Liver (tissue), 9 donors: ENCODE data around the gene ACSS1. TPM values are rescaled to one million over a fixed set of nuclear protein-coding genes. Genes with fewer than 3 reads are reported as not detected.

Experiments used
- DNase-seq: peaks from one replicate; pipeline ENCODE4 v3.0.0-alpha.2; 2017; ENCODE audit warnings: low spot score
- H3K27ac ChIP-seq, 2 donors: one replicate each; pipeline ENCODE4 v1.7.0; 2013; ENCODE audit warnings: inconsistent platforms in 2 of 2, low read length in 2 of 2, control low read depth in 1 of 2, low read depth in 1 of 2, mild to moderate bottlenecking in 1 of 2
- H3K27me3 ChIP-seq, 4 donors: one replicate each; pipeline versions ENCODE4 v1.6.1 to v1.7.0; 2013; ENCODE audit warnings: low read length in 3 of 4, inconsistent platforms in 1 of 4, mild to moderate bottlenecking in 1 of 4, moderate library complexity in 1 of 4; ENCODE audit not compliant: control insufficient read depth in 4 of 4, insufficient read depth in 4 of 4
- H3K36me3 ChIP-seq, 4 donors: one replicate each; pipeline versions ENCODE4 v1.6.1 to v1.7.0; 2013; ENCODE audit warnings: low read length in 3 of 4, mild to moderate bottlenecking in 3 of 4, low read depth in 1 of 4, moderate library complexity in 1 of 4; ENCODE audit not compliant: control insufficient read depth in 4 of 4, insufficient read depth in 3 of 4
- H3K4me1 ChIP-seq, 4 donors: one replicate each; pipeline versions ENCODE4 v1.6.1 to v1.7.0; 2013; ENCODE audit warnings: low read length in 3 of 4, mild to moderate bottlenecking in 3 of 4, moderate library complexity in 1 of 4; ENCODE audit not compliant: control insufficient read depth in 4 of 4, insufficient read depth in 4 of 4
- H3K4me3 ChIP-seq, 3 donors: one replicate each; pipeline versions ENCODE4 v1.6.1 to v1.7.0; 2013; ENCODE audit warnings: low read length in 3 of 3, control low read depth in 1 of 3, low read depth in 1 of 3, mild to moderate bottlenecking in 1 of 3
- H3K9ac ChIP-seq, 2 donors: one replicate each; pipeline ENCODE4 v1.7.0; 2013; ENCODE audit warnings: low read length in 2 of 2, mild to moderate bottlenecking in 2 of 2, moderate library complexity in 2 of 2, control low read depth in 1 of 2, low read depth in 1 of 2
- H3K9me3 ChIP-seq, 4 donors: one replicate each; pipeline versions ENCODE4 v1.6.1 to v1.7.0; 2013; ENCODE audit warnings: low read length in 3 of 4; ENCODE audit not compliant: control insufficient read depth in 4 of 4
- EGR1 ChIP-seq, 2 donors: IDR thresholded peaks; 2 replicates each; pipeline ENCODE4 v1.6.1; 2016 to 2018; ENCODE audit warnings: antibody characterized with exemption in 2 of 2, low read depth in 2 of 2
- FOXA1 ChIP-seq: IDR thresholded peaks from 2 replicates; pipeline ENCODE4 v1.6.1; 2016; ENCODE audit warnings: antibody characterized with exemption
- FOXA2 ChIP-seq: IDR thresholded peaks from 2 replicates; pipeline ENCODE4 v1.6.1; 2016; ENCODE audit warnings: antibody characterized with exemption
- GABPA ChIP-seq, 2 donors: IDR thresholded peaks in 1 of 2; conservative IDR thresholded peaks in 1 of 2; 2 replicates each; pipeline ENCODE4 v1.6.1; 2016; ENCODE audit warnings: antibody characterized with exemption in 2 of 2, mild to moderate bottlenecking in 1 of 2, moderate library complexity in 1 of 2
- HNF4A ChIP-seq, 2 donors: conservative IDR thresholded peaks; 2 replicates each; pipeline ENCODE4 v1.6.1; 2016; ENCODE audit warnings: antibody characterized with exemption in 2 of 2, mild to moderate bottlenecking in 2 of 2
- HNF4G ChIP-seq: IDR thresholded peaks from 2 replicates; pipeline ENCODE4 v1.6.1; 2016; ENCODE audit warnings: antibody characterized with exemption
- JUND ChIP-seq, 2 donors: IDR thresholded peaks; 2 replicates each; pipeline ENCODE4 v1.6.1; 2016; ENCODE audit warnings: antibody characterized with exemption in 2 of 2
- NR2F2 ChIP-seq: IDR thresholded peaks from 2 replicates; pipeline ENCODE4 v1.6.1; 2016; ENCODE audit warnings: antibody characterized with exemption
- RAD21 ChIP-seq, 2 donors: IDR thresholded peaks; 2 replicates each; pipeline ENCODE4 v1.6.1; 2016; ENCODE audit warnings: antibody characterized with exemption in 2 of 2, mild to moderate bottlenecking in 2 of 2
- RXRA ChIP-seq, 2 donors: IDR thresholded peaks; 2 replicates each; pipeline ENCODE4 v1.6.1; 2017 to 2018; ENCODE audit warnings: antibody characterized with exemption in 2 of 2, mild to moderate bottlenecking in 1 of 2
- SP1 ChIP-seq: IDR thresholded peaks from 2 replicates; pipeline ENCODE4 v1.6.1; 2018; ENCODE audit warnings: antibody characterized with exemption, mild to moderate bottlenecking
- TAF1 ChIP-seq: conservative IDR thresholded peaks from 2 replicates; pipeline ENCODE4 v1.6.1; 2016; ENCODE audit warnings: antibody characterized with exemption, mild to moderate bottlenecking
- YY1 ChIP-seq: IDR thresholded peaks from 2 replicates; pipeline ENCODE4 v1.6.1; 2016; ENCODE audit warnings: antibody characterized with exemption, mild to moderate bottlenecking
- WGBS: extraction: QIAGEN DNeasy Blood & Tissue Kit; methylation state at CpG from one replicate; pipeline ENCODE4 v1.1.7; 2013; 5-methylcytosine and 5-hydroxymethylcytosine counted together
- polyA plus RNA-seq, 2 donors: library from polyadenylated mRNA; stranded (reverse) in 1 of 2; unstranded in 1 of 2; fragments of 200-250 nt in 1 of 2; fragments of >200 nt in 1 of 2; fragmentation: Nextera tagmentation in 1 of 2; extraction: Ambion mirVana in 1 of 2; gene quantifications; one replicate each; pipeline versions ENCODE4 v1.2.1 to v1.2.3, GENCODE V29; 2013 to 2015
- total RNA-seq, 2 donors: library from RNA; depleted of rRNA; stranded (reverse); fragments of >200 nt; gene quantifications; one replicate each; pipeline ENCODE4 v1.2.3, GENCODE V29; 2014
- TF ChIP-seq, protein P1 (sequence below): IDR thresholded peaks from 2 replicates; pipeline ENCODE4 v1.6.1; 2016; ENCODE audit warnings: antibody characterized with exemption
- TF ChIP-seq, protein P2 (sequence below): IDR thresholded peaks from 2 replicates; pipeline ENCODE4 v1.6.1; 2016; ENCODE audit warnings: antibody characterized with exemption
- TF ChIP-seq, protein P3 (sequence below): IDR thresholded peaks from 2 replicates; pipeline ENCODE4 v1.6.1; 2016; ENCODE audit warnings: antibody characterized with exemption, mild to moderate bottlenecking
- TF ChIP-seq, protein P4 (sequence below): fragments of 150-350 bp; IDR thresholded peaks from 2 replicates; pipeline ENCODE4 v1.5.1; 2017; ENCODE audit warnings: improper control_type of control experiment, low read depth, low read length; ENCODE audit not compliant: missing input control
- TF ChIP-seq, protein P5 (sequence below): IDR thresholded peaks from 2 replicates; pipeline ENCODE4 v1.6.1; 2016; ENCODE audit warnings: antibody characterized with exemption
- donor health status: healthy.
- donor health status: healthy.
- donor health status: healthy.
- donor health status: healthy.
- donor health status: healthy.

The ACSS1 gene
- total and polyA plus RNA-seq, 4 donors, result 5.3 to 87.5 (median 22.1) TPM

DNA sequence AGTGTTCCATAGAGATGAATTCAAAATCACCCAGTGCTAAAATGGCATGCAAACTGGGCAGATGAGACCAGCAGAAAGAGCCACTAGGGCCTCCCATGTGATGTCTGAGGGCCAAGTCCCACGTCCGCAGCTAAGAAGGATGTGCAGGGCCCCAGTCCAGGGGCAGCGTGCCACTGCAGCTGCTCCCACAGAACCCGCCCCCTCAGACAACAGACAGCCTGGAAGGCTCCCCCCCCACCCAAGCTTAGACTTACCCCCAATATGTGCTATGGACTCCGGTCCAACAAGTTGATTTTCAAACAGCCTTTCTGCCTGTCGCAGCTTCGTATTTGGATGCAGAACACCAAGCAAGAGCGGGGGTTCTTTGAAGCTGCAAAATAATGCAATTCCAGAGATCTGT lies 79.4 kb downstream of the ACSS1 start:
- no peak for TF ChIP-seq RXRA (IDR thresholded peaks at IDR 0.05)
- TF ChIP-seq JUND (IDR thresholded peaks at IDR 0.05), result no peak
- TF ChIP-seq YY1, result no peak
- TF ChIP-seq GABPA (IDR thresholded peaks at IDR 0.05 in 1 of 2, conservative IDR thresholded peaks at IDR 0.05 in 1 of 2), result no peak
- TF ChIP-seq, protein P1, sequence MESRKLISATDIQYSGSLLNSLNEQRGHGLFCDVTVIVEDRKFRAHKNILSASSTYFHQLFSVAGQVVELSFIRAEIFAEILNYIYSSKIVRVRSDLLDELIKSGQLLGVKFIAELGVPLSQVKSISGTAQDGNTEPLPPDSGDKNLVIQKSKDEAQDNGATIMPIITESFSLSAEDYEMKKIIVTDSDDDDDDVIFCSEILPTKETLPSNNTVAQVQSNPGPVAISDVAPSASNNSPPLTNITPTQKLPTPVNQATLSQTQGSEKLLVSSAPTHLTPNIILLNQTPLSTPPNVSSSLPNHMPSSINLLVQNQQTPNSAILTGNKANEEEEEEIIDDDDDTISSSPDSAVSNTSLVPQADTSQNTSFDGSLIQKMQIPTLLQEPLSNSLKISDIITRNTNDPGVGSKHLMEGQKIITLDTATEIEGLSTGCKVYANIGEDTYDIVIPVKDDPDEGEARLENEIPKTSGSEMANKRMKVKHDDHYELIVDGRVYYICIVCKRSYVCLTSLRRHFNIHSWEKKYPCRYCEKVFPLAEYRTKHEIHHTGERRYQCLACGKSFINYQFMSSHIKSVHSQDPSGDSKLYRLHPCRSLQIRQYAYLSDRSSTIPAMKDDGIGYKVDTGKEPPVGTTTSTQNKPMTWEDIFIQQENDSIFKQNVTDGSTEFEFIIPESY, result no peak
- TF ChIP-seq HNF4A (conservative IDR thresholded peaks at IDR 0.05), result no peak
- TF ChIP-seq, protein P2, sequence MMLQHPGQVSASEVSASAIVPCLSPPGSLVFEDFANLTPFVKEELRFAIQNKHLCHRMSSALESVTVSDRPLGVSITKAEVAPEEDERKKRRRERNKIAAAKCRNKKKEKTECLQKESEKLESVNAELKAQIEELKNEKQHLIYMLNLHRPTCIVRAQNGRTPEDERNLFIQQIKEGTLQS, result no peak
- TF ChIP-seq TAF1, result no peak
- no peak for TF ChIP-seq RAD21 (IDR thresholded peaks at IDR 0.05)
- TF ChIP-seq, protein P3, sequence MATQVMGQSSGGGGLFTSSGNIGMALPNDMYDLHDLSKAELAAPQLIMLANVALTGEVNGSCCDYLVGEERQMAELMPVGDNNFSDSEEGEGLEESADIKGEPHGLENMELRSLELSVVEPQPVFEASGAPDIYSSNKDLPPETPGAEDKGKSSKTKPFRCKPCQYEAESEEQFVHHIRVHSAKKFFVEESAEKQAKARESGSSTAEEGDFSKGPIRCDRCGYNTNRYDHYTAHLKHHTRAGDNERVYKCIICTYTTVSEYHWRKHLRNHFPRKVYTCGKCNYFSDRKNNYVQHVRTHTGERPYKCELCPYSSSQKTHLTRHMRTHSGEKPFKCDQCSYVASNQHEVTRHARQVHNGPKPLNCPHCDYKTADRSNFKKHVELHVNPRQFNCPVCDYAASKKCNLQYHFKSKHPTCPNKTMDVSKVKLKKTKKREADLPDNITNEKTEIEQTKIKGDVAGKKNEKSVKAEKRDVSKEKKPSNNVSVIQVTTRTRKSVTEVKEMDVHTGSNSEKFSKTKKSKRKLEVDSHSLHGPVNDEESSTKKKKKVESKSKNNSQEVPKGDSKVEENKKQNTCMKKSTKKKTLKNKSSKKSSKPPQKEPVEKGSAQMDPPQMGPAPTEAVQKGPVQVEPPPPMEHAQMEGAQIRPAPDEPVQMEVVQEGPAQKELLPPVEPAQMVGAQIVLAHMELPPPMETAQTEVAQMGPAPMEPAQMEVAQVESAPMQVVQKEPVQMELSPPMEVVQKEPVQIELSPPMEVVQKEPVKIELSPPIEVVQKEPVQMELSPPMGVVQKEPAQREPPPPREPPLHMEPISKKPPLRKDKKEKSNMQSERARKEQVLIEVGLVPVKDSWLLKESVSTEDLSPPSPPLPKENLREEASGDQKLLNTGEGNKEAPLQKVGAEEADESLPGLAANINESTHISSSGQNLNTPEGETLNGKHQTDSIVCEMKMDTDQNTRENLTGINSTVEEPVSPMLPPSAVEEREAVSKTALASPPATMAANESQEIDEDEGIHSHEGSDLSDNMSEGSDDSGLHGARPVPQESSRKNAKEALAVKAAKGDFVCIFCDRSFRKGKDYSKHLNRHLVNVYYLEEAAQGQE, result no peak
- TF ChIP-seq HNF4G, result no peak
- TF ChIP-seq EGR1 (IDR thresholded peaks at IDR 0.05; ENCODE audit: low read depth in 2 of 2), result no peak
- no peak for TF ChIP-seq FOXA2
- no peak for DNase-seq

DNA sequence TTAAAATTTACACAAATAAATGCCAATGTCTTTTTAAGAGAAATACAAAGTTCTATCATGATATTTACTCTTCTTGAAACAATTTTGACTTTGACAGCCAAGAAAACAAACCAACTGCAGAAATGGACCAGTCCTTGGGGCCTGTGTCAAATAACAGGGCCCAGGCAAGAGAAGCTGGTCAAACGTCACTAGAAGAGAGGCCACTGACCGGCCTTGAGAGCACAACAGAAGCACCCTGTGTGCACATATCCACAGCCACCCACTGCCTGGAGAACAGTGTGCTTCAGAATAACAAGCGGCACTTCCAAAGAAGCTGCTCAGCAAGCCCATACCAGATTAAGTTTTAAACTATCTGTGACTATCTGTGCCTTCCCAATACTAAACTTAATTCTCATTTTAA lies 80.1 kb downstream of the ACSS1 start:
- H3K4me3 ChIP-seq, result no peak overlapping the region
- H3K27ac ChIP-seq, result peak overlapping the region; percentile 53 to 55
- H3K36me3 ChIP-seq, result peaks cover 9 to 53% (median 40%) of the 10 kb centered on the region in 4 donors
- H3K9ac ChIP-seq, result no peak overlapping the region
- H3K27me3 ChIP-seq, result no peaks in the 10 kb centered on the region
- DNase-seq, result peak; percentile 45
- WGBS, result 35% methylated on average over 3 of the region's 3 CpGs
- H3K4me1 ChIP-seq, result peaks cover 12 to 47% (median 33%) of the 10 kb centered on the region in 4 donors
- no peaks in the 10 kb centered on the region for H3K9me3 ChIP-seq
- TF ChIP-seq NR2F2 (no peak), SP1 (peak; percentile 80), FOXA2 (peak; percentile 6), EGR1 (IDR thresholded peaks at IDR 0.05; ENCODE audit: low read depth in 2 of 2) (peak in 1 of 2 donors; percentile 19), GABPA (IDR thresholded peaks at IDR 0.05 in 1 of 2, conservative IDR thresholded peaks at IDR 0.05 in 1 of 2) (peak in 1 of 2 donors; percentile 19), RAD21 (IDR thresholded peaks at IDR 0.05) (peak; percentile 6 to 44), TAF1 (peak; percentile 31), FOXA1 (no peak), YY1 (no peak), JUND (IDR thresholded peaks at IDR 0.05) (peak in 1 of 2 donors; percentile 25), HNF4A (conservative IDR thresholded peaks at IDR 0.05) (peak; percentile 56 to 68), HNF4G (peak; percentile 4), RXRA (IDR thresholded peaks at IDR 0.05) (peak; percentile 89 to 92)
- TF ChIP-seq, protein P2, result no peak
- TF ChIP-seq, protein P3, result peak; percentile 32
- TF ChIP-seq, protein P4, sequence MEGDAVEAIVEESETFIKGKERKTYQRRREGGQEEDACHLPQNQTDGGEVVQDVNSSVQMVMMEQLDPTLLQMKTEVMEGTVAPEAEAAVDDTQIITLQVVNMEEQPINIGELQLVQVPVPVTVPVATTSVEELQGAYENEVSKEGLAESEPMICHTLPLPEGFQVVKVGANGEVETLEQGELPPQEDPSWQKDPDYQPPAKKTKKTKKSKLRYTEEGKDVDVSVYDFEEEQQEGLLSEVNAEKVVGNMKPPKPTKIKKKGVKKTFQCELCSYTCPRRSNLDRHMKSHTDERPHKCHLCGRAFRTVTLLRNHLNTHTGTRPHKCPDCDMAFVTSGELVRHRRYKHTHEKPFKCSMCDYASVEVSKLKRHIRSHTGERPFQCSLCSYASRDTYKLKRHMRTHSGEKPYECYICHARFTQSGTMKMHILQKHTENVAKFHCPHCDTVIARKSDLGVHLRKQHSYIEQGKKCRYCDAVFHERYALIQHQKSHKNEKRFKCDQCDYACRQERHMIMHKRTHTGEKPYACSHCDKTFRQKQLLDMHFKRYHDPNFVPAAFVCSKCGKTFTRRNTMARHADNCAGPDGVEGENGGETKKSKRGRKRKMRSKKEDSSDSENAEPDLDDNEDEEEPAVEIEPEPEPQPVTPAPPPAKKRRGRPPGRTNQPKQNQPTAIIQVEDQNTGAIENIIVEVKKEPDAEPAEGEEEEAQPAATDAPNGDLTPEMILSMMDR, result no peak
- TF ChIP-seq, protein P5, sequence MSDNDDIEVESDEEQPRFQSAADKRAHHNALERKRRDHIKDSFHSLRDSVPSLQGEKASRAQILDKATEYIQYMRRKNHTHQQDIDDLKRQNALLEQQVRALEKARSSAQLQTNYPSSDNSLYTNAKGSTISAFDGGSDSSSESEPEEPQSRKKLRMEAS, result peak; percentile 63

More for the DNA sequence above, 79.4 kb downstream of the ACSS1 start:
- Histone ChIP-seq H3K9ac (no peak overlapping the region), H3K27ac (peak overlapping the region in 1 of 2 donors; percentile 55), H3K36me3 (peaks cover 9 to 50% (median 35%) of the 10 kb centered on the region in 4 donors), H3K9me3 (no peaks in the 10 kb centered on the region), H3K4me1 (peaks cover 12 to 55% (median 39%) of the 10 kb centered on the region in 4 donors), H3K27me3 (no peaks in the 10 kb centered on the region), H3K4me3 (no peak overlapping the region)
- 74% methylated on average over 8 of the region's 8 CpGs for WGBS
